Measurements from ENCODE around the gene SEMA4C. TPM values are rescaled to one million over a fixed set of nuclear protein-coding genes. Genes with fewer than 3 reads are reported as not detected.

The SEMA4C gene
- polyA plus RNA-seq, 3 donors, result 0.08 to 5.7 (median 0.21) TPM

GRCh38 chr2:96830044-96830562 is 39.8 kb downstream of the SEMA4C start:
- H3K36me3 ChIP-seq (replicated peaks in 1 of 2; ENCODE audit: control insufficient read depth in 1 of 2, insufficient read depth in 2 of 2, low read length in 2 of 2), result peaks cover 87 to 91% of the 10 kb centered on the region in 2 donors
- H3K9ac ChIP-seq (ENCODE audit: insufficient read depth, low read length, poor library complexity, severe bottlenecking), result no peak overlapping the region
- H3K27me3 ChIP-seq (ENCODE audit: control insufficient read depth in 2 of 2, insufficient read depth in 2 of 2, low read length in 2 of 2), result no peaks in the 10 kb centered on the region
- no peak overlapping the region for H3K4me3 Mint-ChIP-seq
- intact Hi-C loops (cut with micrococcal nuclease), result no loop called here
- no peaks in the 10 kb centered on the region for H3K4me1 Mint-ChIP-seq
- H3K27ac ChIP-seq (ENCODE audit: low read depth in 1 of 2, low read length in 2 of 2), result no peak overlapping the region
- H3K4me3 ChIP-seq (replicated peaks in 1 of 3; ENCODE audit: low read depth in 2 of 3, low read length in 3 of 3), result no peak overlapping the region
- no peak overlapping the region for H2AFZ ChIP-seq (ENCODE audit: insufficient read depth, low read depth, low read length, poor library complexity, severe bottlenecking)
- H3K4me1 ChIP-seq (ENCODE audit: control insufficient read depth in 1 of 2, insufficient read depth in 2 of 2, low read length in 2 of 2), result no peaks in the 10 kb centered on the region
- no peaks in the 10 kb centered on the region for H3K9me3 ChIP-seq (replicated peaks in 1 of 2; ENCODE audit: control insufficient read depth in 1 of 2, insufficient read depth in 1 of 2, low read length in 2 of 2)
- no peaks in the 10 kb centered on the region for H4K20me1 ChIP-seq (ENCODE audit: insufficient read depth, low read length)
- H3K79me2 ChIP-seq (ENCODE audit: insufficient read depth, low read length), result no peaks in the 10 kb centered on the region
- TF ChIP-seq CTCF (IDR thresholded peaks at IDR 0.05), result no peak
- WGBS (ENCODE audit: insufficient coverage), result 58% methylated on average over 3 of the region's 5 CpGs
- H3K27me3 Mint-ChIP-seq (ENCODE audit: low read depth in 3 of 3), result peaks cover 0 to 2% (median 1%) of the 10 kb centered on the region in 3 donors
- DNase-seq, result no peak
- H3K36me3 Mint-ChIP-seq, result peaks cover 81 to 93% of the 10 kb centered on the region in 2 donors
- H3K4me2 ChIP-seq (replicated peaks; ENCODE audit: extremely low read depth, low read length, poor library complexity, severe bottlenecking), result no peak overlapping the region
- H3K27ac Mint-ChIP-seq, result no peak overlapping the region
- H3K9me3 Mint-ChIP-seq, result no peaks in the 10 kb centered on the region

DNA sequence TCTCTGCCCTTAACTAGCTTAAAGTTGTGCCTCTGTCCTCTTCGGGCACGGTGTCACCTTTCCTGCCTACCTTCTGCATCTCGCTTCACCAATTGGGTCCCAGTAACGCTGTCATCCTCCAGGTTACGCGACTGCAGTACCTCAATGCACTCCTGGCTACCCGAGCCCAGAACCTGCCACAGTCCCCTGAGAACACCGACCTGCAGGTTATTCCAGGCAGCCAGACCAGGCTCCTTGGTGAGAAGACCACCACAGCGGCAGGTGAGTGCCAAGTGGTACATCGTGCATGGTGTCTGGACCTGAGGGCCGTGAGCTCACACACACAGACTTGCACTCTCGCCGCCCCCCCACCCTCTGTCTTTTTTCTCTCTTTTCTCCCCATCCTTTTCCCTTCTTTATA is 41.0 kb downstream of the SEMA4C start:
- Mint-ChIP-seq H3K4me1 (no peaks in the 10 kb centered on the region), H3K36me3 (peaks cover 82 to 88% of the 10 kb centered on the region in 2 donors), H3K9me3 (no peaks in the 10 kb centered on the region), H3K4me3 (no peak overlapping the region), H3K27ac (peak overlapping the region in 2 of 7 donors; percentile 4 to 48), H3K27me3 (ENCODE audit: low read depth in 3 of 3) (peaks cover 0 to 2% (median 1%) of the 10 kb centered on the region in 3 donors)
- TF ChIP-seq CTCF (IDR thresholded peaks at IDR 0.05), result no peak
- H4K20me1 ChIP-seq (ENCODE audit: insufficient read depth, low read length), result peaks cover 10% of the 10 kb centered on the region
- intact Hi-C loops (cut with micrococcal nuclease), result no loop called here
- H3K9me3 ChIP-seq (replicated peaks in 1 of 2; ENCODE audit: control insufficient read depth in 1 of 2, insufficient read depth in 1 of 2, low read length in 2 of 2), result no peaks in the 10 kb centered on the region
- no peak for DNase-seq
- 100% methylated on average over 9 of the region's 13 CpGs for WGBS (ENCODE audit: insufficient coverage)
- peaks cover 86 to 95% of the 10 kb centered on the region in 2 donors for H3K36me3 ChIP-seq (replicated peaks in 1 of 2; ENCODE audit: control insufficient read depth in 1 of 2, insufficient read depth in 2 of 2, low read length in 2 of 2)
- H3K27me3 ChIP-seq (ENCODE audit: control insufficient read depth in 2 of 2, insufficient read depth in 2 of 2, low read length in 2 of 2), result no peaks in the 10 kb centered on the region
- H3K9ac ChIP-seq (ENCODE audit: insufficient read depth, low read length, poor library complexity, severe bottlenecking), result no peak overlapping the region
- H3K27ac ChIP-seq (ENCODE audit: low read depth in 1 of 2, low read length in 2 of 2), result no peak overlapping the region
- H3K4me1 ChIP-seq (ENCODE audit: control insufficient read depth in 1 of 2, insufficient read depth in 2 of 2, low read length in 2 of 2), result no peaks in the 10 kb centered on the region
- H3K4me3 ChIP-seq (replicated peaks in 1 of 3; ENCODE audit: low read depth in 2 of 3, low read length in 3 of 3), result no peak overlapping the region
- no peak overlapping the region for H3K4me2 ChIP-seq (replicated peaks; ENCODE audit: extremely low read depth, low read length, poor library complexity, severe bottlenecking)
- H3K79me2 ChIP-seq (ENCODE audit: insufficient read depth, low read length), result no peaks in the 10 kb centered on the region
- no peak overlapping the region for H2AFZ ChIP-seq (ENCODE audit: insufficient read depth, low read depth, low read length, poor library complexity, severe bottlenecking)

All from CD14-positive monocyte (primary cell).